HG03039 (cell line): ENCODE measurements around the gene CADPS2.

Source experiments
- ATAC-seq: cut with Tn5 transposase; IDR thresholded peaks from one replicate; pipeline ENCODE4 v1.9.1; 2021; ENCODE audit warnings: mild to moderate bottlenecking, moderate library complexity; ENCODE audit not compliant: unreplicated experiment

Gene CADPS2

GRCh38 chr7:122618585-122619189, 267.6 kb downstream of the CADPS2 start:
- no peak for ATAC-seq

DNA sequence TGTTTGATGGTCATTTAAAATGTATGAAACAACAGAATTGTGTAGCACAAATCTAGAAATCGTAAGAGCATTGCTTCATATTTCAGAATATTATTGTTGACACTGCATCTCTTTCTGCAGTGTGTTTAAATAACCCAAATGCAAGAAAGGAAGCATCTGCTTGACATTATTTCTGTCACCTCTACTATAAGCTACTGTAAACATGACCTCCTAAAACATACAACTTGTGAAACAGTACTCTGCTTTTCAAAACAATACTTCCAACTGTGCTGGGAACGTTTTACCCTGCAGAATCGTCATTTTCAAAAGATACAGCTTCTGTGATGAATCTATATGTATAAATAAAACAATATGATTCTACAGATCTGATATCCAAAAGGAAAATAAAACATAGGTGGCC, 269.3 kb downstream of the CADPS2 start:
- no peak for ATAC-seq

- no peak for ATAC-seq
Measured at GRCh38 chr7:122605929-122606328, 280.3 kb downstream of the CADPS2 start.

GRCh38 chr7:122604251-122604650, 282.0 kb downstream of the CADPS2 start:
- ATAC-seq = no peak

DNA sequence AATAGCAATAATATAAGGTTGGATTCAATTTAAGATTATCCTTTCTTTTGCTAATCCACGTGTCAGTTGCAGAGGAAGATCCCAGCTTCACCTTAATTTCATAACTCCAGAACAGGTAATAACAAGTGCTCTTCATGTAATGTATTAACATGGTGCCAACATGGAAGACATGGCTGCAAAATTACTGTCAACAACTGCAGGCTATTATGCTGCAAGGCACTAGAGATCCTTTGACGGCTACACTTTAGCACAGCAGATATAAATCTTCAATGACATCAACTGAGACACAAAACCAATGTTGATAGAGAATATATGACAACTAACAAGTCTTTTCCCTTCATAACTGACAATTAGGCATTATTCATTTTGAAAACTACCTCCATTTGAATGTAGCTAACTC, 283.5 kb downstream of the CADPS2 start:
- no peak for ATAC-seq

- ATAC-seq = no peak
Measured at GRCh38 chr7:122600630-122601029, 285.6 kb downstream of the CADPS2 start.

- ATAC-seq = no peak
Measured at GRCh38 chr7:122600042-122600441, 286.2 kb downstream of the CADPS2 start.

DNA sequence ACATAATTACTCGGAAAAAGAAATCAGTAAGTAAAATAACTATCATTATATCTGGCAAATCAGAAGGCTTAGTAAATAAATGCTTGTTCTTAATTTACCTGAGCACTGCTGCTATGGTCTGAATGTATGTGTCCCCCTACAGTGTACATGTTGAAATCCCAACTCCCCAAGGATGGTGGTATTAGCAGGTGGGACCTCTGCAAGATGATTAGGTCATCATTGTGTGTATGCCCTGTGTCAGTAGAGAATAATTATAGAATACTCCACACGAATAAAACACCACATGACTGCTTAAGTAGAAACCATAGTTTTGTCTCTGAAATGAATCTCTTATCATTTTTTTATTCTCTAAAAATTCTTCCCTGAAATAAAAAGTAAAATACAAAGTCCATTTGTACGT, 289.0 kb downstream of the CADPS2 start:
- no peak for ATAC-seq

DNA sequence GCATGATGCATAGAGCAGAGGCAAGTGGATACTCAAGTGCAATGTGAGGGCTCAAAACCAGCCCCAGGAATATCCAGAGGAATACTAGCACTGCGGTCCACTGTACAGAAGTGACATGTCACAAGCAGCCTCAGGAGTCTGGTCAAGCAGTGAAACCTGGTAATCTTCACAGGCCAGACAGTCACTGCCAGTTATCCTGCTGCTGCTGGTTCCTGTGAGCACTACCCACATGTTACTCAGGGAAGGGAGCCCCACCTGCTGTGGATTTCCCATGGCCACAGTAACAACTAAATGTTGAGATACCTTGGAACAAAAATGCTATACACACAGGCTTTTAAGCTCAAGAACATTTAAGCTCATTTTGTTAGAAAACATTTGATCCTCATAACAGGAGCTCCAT, 290.4 kb downstream of the CADPS2 start:
- ATAC-seq = no peak

GRCh38 chr7:122588621-122589020, 297.6 kb downstream of the CADPS2 start:
- ATAC-seq = no peak

- no peak for ATAC-seq
Measured at GRCh38 chr7:122584676-122585251, 301.5 kb downstream of the CADPS2 start.

DNA sequence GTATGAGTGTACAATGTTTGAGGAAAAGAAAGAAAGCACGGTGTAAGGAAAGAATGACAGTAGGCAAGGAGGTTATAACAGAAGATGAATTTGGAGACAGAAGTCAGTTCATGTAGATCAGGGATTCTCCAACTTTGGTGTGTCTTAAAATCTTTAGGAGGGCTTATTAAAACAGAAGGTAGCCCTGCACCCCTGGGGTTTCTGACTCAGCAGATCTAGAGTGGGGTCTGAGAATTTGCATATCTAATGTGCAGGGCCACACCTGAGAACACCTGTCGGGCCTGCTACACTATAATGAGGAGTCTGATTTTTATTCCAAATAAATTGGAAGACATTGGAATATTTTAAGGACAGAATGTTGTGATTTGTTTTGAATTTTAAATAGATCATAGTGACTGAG, 307.9 kb downstream of the CADPS2 start:
- no peak for ATAC-seq

- no peak for ATAC-seq
Measured at GRCh38 chr7:122577449-122578003, 308.7 kb downstream of the CADPS2 start.

- ATAC-seq = no peak
Measured at GRCh38 chr7:122572706-122573105, 313.6 kb downstream of the CADPS2 start.

DNA sequence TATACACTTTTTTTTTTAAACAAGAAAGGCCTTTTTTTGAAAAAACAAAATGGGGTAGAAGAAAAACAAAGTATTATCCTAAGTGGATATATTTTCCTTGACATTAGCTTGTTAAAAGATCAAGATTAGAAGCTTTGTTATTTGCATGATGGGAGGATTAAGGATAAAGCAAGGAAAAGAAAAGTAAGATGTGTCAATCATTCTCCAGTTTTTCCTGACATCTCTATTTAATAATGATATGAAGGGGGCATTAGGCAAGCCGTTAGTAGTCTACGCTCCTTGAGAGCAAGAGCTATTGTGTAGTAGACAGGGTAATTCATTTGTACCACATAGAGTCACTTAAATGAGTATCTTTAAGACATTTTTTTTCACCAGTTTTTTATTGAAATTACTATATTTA, 324.9 kb downstream of the CADPS2 start:
- ATAC-seq = no peak

DNA sequence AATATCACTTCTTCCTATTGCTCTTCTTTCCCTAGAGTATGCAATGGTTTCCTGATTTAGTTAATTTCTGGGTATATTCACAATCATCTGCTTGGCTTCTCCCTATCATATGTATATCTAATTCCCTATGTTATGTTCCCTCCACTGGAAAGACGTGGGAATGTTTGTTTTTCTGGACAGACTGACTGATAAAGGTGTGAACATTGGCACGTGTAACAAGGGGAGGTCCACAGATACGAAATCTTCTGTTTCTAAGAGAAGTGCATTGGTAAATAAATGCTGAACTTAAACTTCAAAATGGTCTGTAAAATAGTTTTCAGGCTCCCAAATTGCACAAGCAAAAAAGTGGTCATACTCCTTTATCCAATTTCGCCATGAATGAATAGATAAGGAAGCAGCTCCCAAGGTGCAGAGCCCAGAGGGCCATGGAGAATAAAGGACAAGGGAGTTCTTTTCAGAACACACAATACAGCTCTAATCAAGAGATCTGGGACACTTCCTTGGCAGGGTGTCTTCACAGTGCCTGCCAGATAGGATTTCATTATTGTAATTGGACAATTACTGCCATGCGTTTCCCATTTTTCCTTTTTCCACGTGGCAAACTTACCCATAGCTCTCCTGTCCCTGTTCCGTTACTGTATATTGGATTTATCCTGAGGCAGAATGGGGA, 329.3 kb downstream of the CADPS2 start:
- ATAC-seq = no peak

DNA sequence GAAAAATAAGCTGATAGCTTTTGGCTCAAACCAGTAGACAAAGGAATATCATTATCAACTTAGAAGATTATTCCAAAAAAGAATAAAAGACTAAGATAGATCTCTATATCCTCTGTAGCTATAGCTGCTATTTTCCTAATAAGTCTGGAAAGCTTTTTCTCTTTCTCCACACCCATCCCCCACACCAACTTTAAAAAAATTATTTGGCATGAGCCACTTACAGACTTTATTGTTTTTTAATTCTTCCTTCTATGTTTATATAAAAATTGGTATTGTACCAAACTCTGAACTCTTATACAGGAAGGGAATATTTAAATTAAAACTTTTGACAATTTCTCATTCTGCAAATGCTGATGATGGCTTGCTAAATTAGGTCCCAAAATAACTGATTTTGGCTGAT, 330.0 kb downstream of the CADPS2 start:
- no peak for ATAC-seq

DNA sequence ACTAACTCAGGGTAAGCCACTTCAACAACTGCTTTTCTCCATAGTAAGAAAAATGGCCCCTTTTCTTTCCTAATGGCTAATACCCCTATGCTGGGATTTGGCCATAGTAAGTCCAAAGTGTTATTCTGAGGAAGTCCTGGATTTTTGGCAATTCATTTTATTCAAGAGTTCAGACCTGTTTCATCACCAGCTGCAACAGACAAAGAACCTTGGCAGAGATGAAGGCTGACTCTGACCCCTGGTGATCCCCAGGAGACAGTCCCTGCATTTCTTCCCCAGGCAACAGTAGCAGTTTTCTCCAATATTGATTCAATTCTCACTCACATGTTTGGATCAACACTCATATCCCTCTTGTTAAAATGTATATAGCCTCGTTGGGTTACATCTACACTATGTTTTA, 332.5 kb downstream of the CADPS2 start:
- no peak for ATAC-seq

DNA sequence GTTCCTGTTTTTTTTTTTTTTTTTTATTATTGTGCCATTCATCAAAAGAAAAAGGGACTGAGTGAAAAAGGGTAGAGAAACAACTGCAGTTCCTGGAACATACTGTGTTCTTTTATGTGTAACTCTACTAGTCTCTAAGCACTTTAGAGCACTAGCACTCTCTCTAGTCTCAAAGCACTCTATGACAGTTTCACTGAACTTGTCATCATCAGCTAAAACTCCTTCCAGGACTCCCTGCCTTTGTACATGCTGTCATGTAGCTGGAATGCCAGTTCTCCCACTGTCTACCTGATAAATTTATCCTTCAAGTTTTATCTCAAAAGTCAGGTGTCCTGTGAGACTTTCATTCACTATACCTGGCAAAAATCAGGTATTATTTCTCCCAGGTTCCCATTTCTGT, 333.5 kb downstream of the CADPS2 start:
- no peak for ATAC-seq

DNA sequence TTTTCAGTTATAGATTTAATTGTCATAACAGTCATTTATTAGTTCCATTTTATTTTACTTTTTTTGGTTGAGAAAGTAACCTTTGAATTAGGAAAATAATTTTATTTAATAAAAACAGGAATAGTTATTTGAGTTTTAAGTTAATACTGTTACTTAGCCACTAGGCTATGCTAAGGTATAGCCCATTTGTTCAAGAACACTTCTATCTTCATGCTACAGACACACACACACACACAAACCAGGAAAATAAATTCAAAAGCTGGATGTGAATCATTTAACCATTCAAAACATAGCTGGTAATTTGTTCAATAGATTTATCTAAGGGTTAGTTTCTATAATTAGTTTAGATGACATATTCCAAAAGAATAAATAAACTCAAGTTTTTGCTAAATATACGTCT, 335.7 kb downstream of the CADPS2 start:
- no peak for ATAC-seq

DNA sequence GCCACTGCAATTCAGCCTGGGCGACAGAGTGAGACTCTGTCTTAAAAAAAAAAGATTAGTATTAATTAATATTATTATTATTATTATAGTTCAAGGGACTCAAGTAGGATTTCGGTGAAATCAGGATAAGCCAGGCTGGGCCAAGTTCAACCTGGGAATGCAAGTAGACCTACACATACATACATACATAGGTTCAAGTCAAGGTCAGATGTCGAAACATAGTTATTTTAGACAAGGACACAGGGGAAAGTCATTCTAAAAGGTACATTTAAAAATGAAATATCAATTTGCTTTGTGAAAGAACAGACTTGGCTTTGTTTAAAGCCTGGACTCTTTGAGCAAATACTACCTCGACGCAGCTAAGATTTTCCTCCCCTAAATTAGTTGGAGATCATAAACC, 336.7 kb downstream of the CADPS2 start:
- ATAC-seq = no peak

GRCh38 chr7:122546496-122546895, 339.8 kb downstream of the CADPS2 start:
- no peak for ATAC-seq
